GM23338 (cell line): Measurements from ENCODE around the gene PROCR. TPM values are rescaled to one million over a fixed set of nuclear protein-coding genes. Genes with fewer than 3 reads are reported as not detected.
A peak's percentile ranks its signal among the peaks of the same experiment; 100 is the strongest.
"Not testable (repeated sequence)": the region's sequence is repeated elsewhere in the genome, so short reads cannot be mapped to it uniquely, and the experiment has no call there.

ENCODE experiments used
- ATAC-seq: fragments of 200-7000 bp; cut with Tn5 transposase; 3 replicates; pipeline ENCODE4 v1.9.1; 2020
- DNase-seq: peaks from one replicate; pipeline ENCODE4 v3.0.0-alpha.2; 2015; ENCODE audit warnings: low spot score
- H2AFZ ChIP-seq: fragments of 200-600 bp; sonication (generic); 2 replicates; pipeline ENCODE4 v1.8.0; 2016; ENCODE audit warnings: antibody characterized with exemption, mild to moderate bottlenecking, moderate library complexity
- H3F3A ChIP-seq: fragments of 200-600 bp; sonication (generic); replicated peaks from 2 replicates; pipeline ENCODE4 v1.8.0; 2017; ENCODE audit warnings: antibody characterized with exemption, mixed run types, low read depth
- H3K27ac ChIP-seq: fragments of 200-600 bp; sonication (generic); 2 replicates; pipeline ENCODE4 v1.6.1; 2016; ENCODE audit warnings: low read depth
- H3K27me3 ChIP-seq: fragments of 200-600 bp; sonication (generic); 2 replicates; pipeline ENCODE4 v1.8.0; 2016; ENCODE audit warnings: mild to moderate bottlenecking, mixed run types, moderate library complexity; ENCODE audit not compliant: insufficient read depth
- H3K36me3 ChIP-seq: fragments of 200-600 bp; sonication (generic); 2 replicates; pipeline ENCODE4 v1.8.0; 2016; ENCODE audit warnings: mild to moderate bottlenecking; ENCODE audit not compliant: insufficient read depth
- H3K4me1 ChIP-seq: fragments of 200-600 bp; sonication (generic); 2 replicates; pipeline ENCODE4 v1.8.0; 2016; ENCODE audit warnings: mild to moderate bottlenecking, moderate library complexity; ENCODE audit not compliant: insufficient read depth
- H3K4me2 ChIP-seq: fragments of 200-600 bp; sonication (generic); 2 replicates; pipeline ENCODE4 v1.7.1; 2017; ENCODE audit warnings: mixed run types
- H3K4me3 ChIP-seq: fragments of 200-600 bp; sonication (generic); 2 replicates; pipeline ENCODE4 v1.6.1; 2016; ENCODE audit warnings: mixed run types
- H3K79me2 ChIP-seq: fragments of 200-600 bp; sonication (generic); replicated peaks from 2 replicates; pipeline ENCODE4 v1.8.0; 2017; ENCODE audit warnings: mild to moderate bottlenecking; ENCODE audit not compliant: insufficient read depth
- H3K9me2 ChIP-seq: fragments of 200-600 bp; sonication (generic); 2 replicates; pipeline ENCODE4 v1.8.0; 2017; ENCODE audit not compliant: insufficient read depth
- H4K20me1 ChIP-seq: fragments of 200-600 bp; sonication (generic); replicated peaks from 2 replicates; pipeline ENCODE4 v1.8.0; 2017; ENCODE audit warnings: mild to moderate bottlenecking; ENCODE audit not compliant: insufficient read depth
- H3K27ac Mint-ChIP-seq: 2 replicates; pipeline ENCODE4 v1.8.0; 2020; ENCODE audit warnings: inconsistent platforms, mild to moderate bottlenecking, moderate library complexity, mixed read lengths
- H3K27me3 Mint-ChIP-seq: 3 replicates; pipeline ENCODE4 v1.8.0; 2022; ENCODE audit warnings: low read depth, mild to moderate bottlenecking, moderate library complexity, mixed read lengths, inconsistent platforms; ENCODE audit not compliant: insufficient read depth, poor library complexity
- H3K36me3 Mint-ChIP-seq: 3 replicates; pipeline ENCODE4 v1.8.0; 2021; ENCODE audit warnings: low read depth, mild to moderate bottlenecking, inconsistent platforms, moderate library complexity, mixed read lengths
- H3K4me1 Mint-ChIP-seq: 3 replicates; pipeline ENCODE4 v1.8.0; 2020; ENCODE audit warnings: mild to moderate bottlenecking, inconsistent platforms, mixed read lengths
- H3K4me3 Mint-ChIP-seq: 3 replicates; pipeline ENCODE4 v1.8.0; 2021; ENCODE audit warnings: moderate library complexity, mild to moderate bottlenecking, inconsistent platforms, mixed read lengths
- H3K9me3 Mint-ChIP-seq: 3 replicates; pipeline ENCODE4 v1.8.0; 2020; ENCODE audit warnings: moderate library complexity, mild to moderate bottlenecking, inconsistent platforms, mixed read lengths
- EZH2phosphoT487 ChIP-seq: fragments of 200-600 bp; sonication (generic); IDR thresholded peaks from one replicate; pipeline ENCODE4 v1.8.1; 2018; ENCODE audit warnings: antibody characterized with exemption; ENCODE audit not compliant: unreplicated experiment
- ZNF114 ChIP-seq: fragments of 250-450 bp; sonication (Bioruptor Pico); IDR thresholded peaks from 2 replicates; pipeline ENCODE4 v1.5.0; 2020; ENCODE audit warnings: mild to moderate bottlenecking, moderate library complexity
- ZNF462 ChIP-seq: fragments of 250-450 bp; sonication (Bioruptor Pico); IDR thresholded peaks from 2 replicates; pipeline ENCODE4 v1.5.0; 2020; ENCODE audit warnings: mild to moderate bottlenecking, moderate library complexity
- polyA plus RNA-seq: library from polyadenylated mRNA; unstranded; fragments of >200 nt; fragmentation: Nextera tagmentation; extraction: Ambion mirVana; gene quantifications from 2 replicates; pipeline ENCODE4 v1.2.1, GENCODE V29; 2016
- total RNA-seq: library from RNA; depleted of rRNA; stranded (reverse); fragments of >200 nt; shearing (Covaris generic); gene quantifications from 2 replicates; pipeline ENCODE4 v1.2.3, GENCODE V29; 2014
- TF ChIP-seq, protein P1 (sequence below), 2 experiments: fragments of 200-600 bp in 1 of 2; sonication (generic) in 1 of 2; conservative IDR thresholded peaks; 2 replicates each; pipeline versions ENCODE4 v1.5.1 to v1.6.1; 2016 to 2017; ENCODE audit warnings: antibody characterized with exemption in 2 of 2, low read depth in 2 of 2, mild to moderate bottlenecking in 2 of 2, moderate library complexity in 1 of 2

The PROCR gene
- total and polyA plus RNA-seq, 2 experiments from 2014 or later, result 32.9 to 36.1 TPM

DNA sequence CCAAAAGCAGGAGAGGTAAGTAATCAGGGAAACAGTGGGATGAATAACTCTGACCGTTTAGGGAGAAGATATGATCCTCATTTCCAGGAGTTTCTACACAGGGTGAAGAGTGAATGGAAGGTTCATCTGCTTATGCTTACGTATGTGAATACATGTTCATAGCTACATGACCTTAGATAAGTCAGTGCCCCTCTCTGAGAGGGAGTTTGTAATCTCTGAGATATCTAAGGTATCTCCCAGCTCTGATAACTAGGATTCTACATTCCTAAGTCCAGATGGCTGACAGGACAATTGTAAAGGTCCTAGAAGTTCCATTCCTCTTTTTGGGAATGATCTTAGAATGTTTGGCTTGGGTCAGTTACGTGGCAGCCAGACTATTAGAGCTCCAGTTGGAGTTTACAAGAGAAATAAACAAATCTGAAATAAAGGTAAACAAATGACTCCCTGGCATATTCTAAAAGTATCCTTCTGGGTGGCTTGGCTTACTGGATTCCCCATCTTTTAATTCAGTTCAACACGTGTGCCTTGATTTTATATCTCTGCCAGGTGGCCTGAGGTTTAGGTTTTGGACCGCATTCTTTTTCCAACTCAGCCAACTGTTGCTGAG lies 15.8 kb downstream of the PROCR start (continued):
- TF ChIP-seq ZNF462 (CRISPR knock-in tag), result no peak
- TF ChIP-seq, protein P1, sequence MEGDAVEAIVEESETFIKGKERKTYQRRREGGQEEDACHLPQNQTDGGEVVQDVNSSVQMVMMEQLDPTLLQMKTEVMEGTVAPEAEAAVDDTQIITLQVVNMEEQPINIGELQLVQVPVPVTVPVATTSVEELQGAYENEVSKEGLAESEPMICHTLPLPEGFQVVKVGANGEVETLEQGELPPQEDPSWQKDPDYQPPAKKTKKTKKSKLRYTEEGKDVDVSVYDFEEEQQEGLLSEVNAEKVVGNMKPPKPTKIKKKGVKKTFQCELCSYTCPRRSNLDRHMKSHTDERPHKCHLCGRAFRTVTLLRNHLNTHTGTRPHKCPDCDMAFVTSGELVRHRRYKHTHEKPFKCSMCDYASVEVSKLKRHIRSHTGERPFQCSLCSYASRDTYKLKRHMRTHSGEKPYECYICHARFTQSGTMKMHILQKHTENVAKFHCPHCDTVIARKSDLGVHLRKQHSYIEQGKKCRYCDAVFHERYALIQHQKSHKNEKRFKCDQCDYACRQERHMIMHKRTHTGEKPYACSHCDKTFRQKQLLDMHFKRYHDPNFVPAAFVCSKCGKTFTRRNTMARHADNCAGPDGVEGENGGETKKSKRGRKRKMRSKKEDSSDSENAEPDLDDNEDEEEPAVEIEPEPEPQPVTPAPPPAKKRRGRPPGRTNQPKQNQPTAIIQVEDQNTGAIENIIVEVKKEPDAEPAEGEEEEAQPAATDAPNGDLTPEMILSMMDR (conservative IDR thresholded peaks at IDR 0.05; ENCODE audit: low read depth in 2 of 2), result no peak
- TF ChIP-seq ZNF114 (CRISPR knock-in tag), result no peak
- TF ChIP-seq EZH2phosphoT487, result no peak

GRCh38 chr20:35189223-35189622 lies 17.4 kb downstream of the PROCR start:
- ATAC-seq, H3K79me2 ChIP-seq, H3K36me3 Mint-ChIP-seq, H3K4me1 ChIP-seq, H3K9me2 ChIP-seq, H3K27me3 Mint-ChIP-seq, H3K4me3 ChIP-seq, H4K20me1 ChIP-seq, H3F3A ChIP-seq, H3K4me2 ChIP-seq, H3K27me3 ChIP-seq, H3K4me3 Mint-ChIP-seq, H3K27ac ChIP-seq, H3K36me3 ChIP-seq, H2AFZ ChIP-seq: not testable (repeated sequence)
- Mint-ChIP-seq H3K9me3 (peaks cover 22% of the 10 kb centered on the region), H3K4me1 (peaks cover 21% of the 10 kb centered on the region), H3K27ac (peak overlapping the region; percentile 41)
- DNase-seq, result peak; percentile 57
